ENCODE data around the gene LOXL1.

Gene LOXL1

GRCh38 chr15:73994912-73995622 lies 68.8 kb downstream of the LOXL1 start:
- DNase-seq = peak; percentile 18 to 26

GRCh38 chr15:73996267-73996666 lies 70.0 kb downstream of the LOXL1 start:
- DNase-seq = no peak

DNA sequence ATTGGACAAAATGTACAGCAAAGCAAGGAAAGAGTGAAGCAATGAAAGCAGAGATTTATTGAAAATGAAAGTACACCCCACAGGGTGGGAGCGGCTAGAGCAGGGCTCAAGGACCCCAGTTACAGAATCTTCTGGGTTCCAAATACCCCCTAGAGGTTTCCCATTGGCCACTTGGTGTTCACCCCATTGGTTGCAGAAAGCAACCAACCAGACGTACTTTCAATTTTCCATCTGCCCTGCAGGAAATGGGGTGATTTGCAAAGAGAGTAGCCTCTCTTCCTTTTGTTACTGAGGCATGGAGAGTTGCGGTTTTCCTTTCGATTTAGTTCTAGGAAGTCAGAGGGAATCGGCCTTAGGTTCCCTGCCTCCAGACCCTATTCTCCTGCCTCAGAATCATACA lies 70.7 kb downstream of the LOXL1 start:
- no peak for DNase-seq

DNA sequence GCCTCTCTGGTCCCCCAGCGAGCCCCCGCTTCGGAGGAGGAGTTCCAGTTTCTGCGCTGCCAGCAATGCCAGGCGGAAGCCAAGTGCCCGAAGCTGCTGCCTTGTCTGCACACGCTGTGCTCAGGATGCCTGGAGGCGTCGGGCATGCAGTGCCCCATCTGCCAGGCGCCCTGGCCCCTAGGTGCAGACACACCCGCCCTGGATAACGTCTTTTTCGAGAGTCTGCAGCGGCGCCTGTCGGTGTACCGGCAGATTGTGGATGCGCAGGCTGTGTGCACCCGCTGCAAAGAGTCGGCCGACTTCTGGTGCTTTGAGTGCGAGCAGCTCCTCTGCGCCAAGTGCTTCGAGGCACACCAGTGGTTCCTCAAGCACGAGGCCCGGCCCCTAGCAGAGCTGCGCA lies 71.7 kb downstream of the LOXL1 start:
- DNase-seq = no peak

Measured in activated CD4-positive, alpha-beta T cell treated with anti-CD3 and anti-CD28 coated beads, Interleukin-2, amount 50 U/mL, for 48 hours (primary cell).